ENCODE results near the gene ACSM3.

Gene ACSM3

DNA sequence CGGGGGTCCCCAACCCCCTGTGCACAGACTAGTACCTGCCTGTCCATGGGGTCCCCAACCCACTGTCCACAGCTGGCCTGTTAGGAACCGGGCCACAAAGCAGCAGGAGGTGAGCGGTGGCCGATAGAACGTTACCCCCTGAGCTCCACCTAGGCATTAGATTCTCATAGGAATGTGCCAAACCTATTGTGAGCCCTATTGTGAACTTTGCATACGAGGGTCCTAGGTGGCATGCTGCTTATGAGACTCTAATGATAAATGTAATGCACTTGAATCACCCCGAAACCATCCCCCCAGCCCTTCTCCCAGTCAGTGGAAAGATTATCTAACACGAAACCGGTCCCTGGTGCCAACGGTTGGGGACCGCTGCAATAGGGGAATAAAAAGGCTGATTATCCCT is 44.0 kb downstream of the ACSM3 start:
- DNase-seq = no peak

DNA sequence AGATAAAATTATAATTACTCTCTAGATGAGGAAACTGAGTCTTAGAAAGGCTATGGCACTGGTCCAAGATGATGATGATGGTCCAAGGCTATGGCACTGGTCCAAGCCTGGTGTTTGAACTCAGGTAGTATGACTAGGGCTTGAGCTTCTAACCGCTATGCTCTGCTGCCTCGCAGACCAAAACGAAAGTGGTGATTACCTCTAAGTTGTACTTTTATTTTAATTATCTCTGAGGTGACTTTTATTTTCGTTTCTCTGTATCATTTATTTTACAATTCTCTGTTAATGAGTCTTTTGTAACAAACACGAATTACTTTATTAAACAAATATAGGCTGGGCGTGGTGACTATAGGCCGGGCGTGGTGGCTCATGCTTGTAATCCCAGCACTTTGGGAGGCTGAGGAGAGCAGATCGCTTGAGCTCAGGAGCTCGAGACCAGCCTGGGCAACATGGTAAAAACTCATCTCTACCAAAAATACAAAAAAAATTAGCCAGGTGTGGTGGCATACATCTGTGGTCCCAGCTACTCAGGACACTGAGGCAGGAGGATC is 48.1 kb downstream of the ACSM3 start:
- no peak for DNase-seq

DNA sequence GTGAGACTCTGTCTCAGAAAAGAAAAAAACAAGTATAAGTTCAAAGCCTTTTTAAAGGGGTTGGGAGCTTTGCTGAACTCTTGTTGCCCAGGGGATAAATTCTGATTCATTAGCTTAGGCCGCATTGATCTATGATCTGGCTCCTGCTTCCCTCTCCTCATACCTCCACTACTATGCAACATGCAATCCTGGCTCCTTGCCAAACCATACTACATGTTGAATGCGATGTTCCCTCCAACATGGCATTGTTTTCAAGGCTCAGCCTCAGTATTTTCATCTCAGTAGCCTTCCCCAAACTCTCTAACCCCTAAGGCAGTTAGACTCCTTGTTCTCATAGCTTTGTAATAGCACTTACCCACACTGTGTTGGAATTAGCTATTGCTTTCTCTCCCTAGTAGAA is 48.7 kb downstream of the ACSM3 start:
- DNase-seq = no peak

DNA sequence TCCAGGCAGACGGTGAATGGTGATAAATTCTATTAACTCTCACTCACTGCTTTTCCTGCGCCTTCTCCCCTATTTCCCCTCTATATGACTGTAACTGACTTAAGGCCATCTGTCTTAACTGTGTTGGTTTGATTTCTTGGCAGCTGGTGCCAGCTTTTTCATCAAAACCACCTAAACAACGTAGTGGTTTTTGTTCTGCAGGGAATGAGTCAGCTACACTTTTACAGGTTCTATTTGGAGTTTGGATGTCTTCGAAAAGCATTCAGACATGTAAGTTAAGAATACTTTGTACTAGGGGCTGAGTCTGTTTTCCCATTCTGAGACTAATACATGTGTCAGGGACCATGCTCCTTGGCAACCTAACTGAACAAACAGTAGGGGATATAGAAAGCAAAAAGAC is 51.0 kb downstream of the ACSM3 start:
- DNase-seq = no peak

- no peak for DNase-seq
Measured at GRCh38 chr16:20818929-20819585, 55.2 kb downstream of the ACSM3 start.

DNA sequence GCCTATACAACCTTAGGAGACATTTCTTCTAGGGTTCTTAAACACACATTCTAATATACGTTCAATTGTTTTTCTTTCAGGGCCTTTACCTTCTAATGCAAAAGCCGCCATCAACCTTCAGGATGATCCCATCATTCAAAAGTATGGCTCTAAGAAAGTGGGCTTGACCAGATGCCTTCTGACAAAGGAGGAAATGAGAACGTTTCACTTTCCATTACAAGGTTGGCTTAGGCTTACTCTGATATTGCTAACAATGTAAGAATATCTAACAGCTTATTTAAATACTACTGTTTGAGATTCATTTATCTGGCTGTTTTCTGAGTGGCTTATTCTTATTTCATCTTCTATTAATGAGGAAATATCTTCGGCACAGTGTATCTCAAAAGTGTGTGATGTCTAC is 57.9 kb downstream of the ACSM3 start:
- DNase-seq = no peak

DNA sequence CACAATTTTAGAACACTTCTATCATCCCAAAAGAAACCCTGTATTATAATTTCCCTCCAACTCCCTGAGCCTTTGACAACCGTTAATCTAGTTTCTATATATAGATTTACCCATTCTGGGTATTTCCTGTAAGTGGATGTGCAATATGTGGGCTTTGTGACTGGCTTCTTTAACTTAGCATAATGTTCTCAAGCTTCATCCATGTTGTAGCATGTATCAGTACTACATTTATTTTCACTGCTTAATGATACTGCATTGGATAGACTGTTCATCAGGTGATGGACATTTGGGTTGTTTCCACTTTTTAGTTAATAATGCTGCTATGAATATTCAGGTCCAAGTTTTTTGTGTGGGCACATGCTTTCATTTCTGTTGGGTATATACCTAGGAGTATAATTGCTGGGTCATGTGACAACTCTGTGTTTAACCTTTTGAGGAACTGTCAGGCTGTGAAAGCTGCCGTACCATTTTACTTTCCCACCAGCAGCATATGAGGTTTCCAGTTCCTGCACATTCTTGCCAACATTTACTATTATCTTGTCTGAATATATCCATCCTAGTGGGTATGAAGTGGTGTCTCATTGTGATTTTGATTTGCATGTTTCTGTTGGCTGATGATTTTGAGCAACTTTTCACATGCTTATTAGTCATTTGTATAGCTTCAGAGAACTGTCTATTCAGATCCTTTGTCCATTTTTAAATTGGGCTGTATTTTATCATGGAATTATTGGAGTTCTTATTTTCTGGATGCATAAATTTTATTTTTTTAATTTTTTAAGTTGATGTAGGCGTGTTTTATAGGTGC is 58.9 kb downstream of the ACSM3 start:
- DNase-seq = no peak

DNA sequence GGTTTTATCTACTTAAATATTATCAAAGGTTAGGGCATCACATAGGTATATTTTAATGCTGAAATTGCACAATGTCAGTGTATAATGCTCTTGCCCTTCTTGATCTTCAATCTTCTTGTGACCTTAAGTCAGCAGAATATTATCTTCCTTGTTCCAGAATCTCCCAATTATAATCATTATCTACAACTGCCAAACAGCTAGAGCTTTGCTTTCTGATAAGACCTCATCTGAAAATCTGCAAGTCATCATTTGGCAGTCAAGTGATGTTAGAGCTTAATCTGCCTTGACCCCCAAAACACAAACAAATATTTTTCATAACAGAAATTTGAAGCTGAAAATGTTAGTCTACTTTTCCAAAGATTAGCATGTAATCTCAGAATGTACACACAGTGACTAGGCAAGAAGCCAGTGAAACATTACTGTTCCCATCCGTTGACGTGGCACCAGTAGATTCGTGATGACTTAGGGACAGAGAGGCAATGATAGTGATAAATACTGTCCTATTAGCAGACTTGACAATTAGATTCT is 62.3 kb downstream of the ACSM3 start:
- DNase-seq = no peak

DNA sequence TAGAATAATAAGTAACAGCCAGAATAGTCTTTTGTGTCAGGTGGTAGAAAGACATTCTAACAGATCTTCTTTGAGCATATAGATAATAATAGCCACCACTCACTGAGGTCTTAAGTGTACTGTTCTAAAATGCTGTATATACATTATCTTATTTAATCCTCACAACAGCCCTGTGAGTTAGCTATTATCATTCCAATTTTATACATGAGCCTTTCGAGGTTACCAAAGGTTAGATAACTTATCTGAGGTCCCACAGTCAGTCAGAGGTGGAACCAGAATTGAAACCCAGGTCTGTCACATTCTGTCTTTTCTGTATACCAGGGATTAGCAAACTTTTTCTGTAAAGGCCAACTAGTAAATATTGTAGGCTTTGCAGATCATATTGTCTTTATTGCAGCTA is 65.7 kb downstream of the ACSM3 start:
- DNase-seq = no peak

DNA sequence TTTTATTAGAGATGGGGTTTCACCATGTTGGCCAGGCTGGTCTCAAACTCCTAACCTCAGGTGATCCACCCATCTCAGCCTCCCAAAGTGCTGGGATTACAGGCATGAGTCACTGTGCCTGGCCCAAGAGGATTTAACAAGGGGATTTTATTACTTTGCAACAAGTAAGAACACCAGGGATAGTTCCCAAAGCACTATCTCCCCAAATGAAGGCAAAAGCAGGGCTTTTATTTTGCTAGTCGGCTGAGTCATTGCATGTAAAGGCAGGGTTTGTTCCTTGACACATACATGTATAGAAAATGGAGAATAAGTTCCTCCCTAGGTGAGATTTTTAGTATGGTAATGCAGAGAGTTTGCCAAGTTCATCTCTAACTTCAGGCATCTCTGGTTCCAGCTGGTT is 66.6 kb downstream of the ACSM3 start:
- no peak for DNase-seq

- no peak for DNase-seq
Measured at GRCh38 chr16:20833086-20833485, 69.3 kb downstream of the ACSM3 start.

GRCh38 chr16:20838240-20838639 is 74.4 kb downstream of the ACSM3 start:
- no peak for DNase-seq

DNA sequence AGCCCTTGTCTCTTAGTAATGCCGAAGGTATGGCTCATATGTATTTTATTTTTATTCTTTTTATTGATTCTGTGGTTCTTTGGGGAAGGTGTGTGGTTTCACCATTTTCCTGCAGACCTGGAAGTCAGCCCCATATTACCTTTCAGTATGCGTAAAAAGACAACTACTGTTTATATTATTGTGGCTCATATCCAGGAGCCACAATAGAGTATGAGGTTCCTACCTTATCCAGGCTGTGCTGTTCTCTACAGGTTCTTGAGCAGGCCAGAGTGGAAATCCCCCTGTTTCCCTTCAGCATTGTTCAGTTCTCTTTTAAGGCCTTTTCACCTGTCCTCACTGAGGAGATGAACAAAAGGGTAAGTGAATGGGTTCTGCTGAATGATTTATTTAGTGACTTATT is 75.7 kb downstream of the ACSM3 start:
- DNase-seq = no peak

DNA sequence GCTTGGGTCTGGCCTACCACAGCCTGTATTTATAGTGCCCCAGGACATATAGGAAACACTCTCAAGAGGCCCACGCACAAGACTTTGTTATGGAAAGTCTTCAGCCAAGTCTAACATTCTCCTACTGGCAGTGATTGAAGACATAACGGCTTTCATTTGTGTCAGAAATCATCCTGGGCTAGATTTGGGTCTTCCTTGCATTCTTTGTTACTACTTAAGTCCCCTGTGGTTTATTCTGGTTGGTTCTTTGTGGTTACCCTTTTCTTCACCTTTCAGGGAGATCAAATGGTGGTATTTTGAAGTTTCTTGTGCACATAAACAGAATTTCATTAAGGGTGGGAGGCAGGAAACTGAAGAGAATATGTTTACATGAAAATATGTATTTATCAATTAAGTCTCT is 80.2 kb downstream of the ACSM3 start:
- DNase-seq = no peak

- no peak for DNase-seq
Measured at GRCh38 chr16:20844588-20844987, 80.8 kb downstream of the ACSM3 start.

DNA sequence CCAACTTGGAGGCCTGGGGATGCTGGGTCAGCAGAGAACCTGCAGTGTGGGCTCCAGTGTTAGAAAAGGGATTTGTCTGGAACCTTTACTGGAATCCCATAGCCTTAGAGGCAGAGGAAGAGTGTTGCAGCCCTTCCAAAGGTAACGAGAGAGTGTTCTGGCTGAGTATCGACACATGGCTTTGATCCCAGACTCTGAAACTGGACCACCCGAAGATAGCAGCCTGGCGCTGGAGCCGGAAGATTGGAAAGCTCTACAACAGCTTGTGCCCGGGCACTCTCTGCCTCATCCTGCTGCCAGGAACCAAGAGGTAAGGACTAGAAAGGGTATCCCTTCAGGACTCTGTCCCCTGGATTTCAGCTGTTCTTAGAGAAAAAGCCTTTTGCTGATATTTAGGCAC is 82.2 kb downstream of the ACSM3 start:
- DNase-seq = no peak

DNA sequence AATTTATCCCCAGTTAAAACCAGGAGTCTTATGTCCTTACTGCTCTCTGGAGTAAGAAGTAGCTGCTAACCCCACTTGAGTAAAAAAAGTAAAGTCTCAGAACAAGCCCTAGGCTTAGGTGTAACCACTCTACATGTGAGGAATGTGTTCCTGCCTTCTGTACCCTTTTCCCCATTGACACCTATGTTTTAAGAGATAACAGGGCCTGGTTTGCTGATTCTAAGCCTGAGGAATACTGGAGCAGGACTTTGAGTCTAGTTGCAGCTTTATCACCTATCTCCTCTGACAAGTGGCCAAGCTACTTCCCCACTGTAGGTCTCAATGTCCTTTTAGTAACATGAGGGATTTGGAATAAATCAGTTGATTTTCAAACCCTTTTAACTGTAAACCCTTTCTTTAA is 82.7 kb downstream of the ACSM3 start:
- DNase-seq = no peak
